Hematopoietic multipotent progenitor cell treated with erythropoietin and hydrocortisone succinate and interleukin-3 and kit ligand, for 6 days (in vitro differentiated cells): Measurements from ENCODE around the gene INO80C.

Source experiments
- DNase-seq: peaks from one replicate; pipeline ENCODE4 v3.0.0-alpha.2; 2015

INO80C gene

GRCh38 chr18:35424356-35424755, 73.4 kb downstream of the INO80C start:
- no peak for DNase-seq

GRCh38 chr18:35422237-35422636, 75.5 kb downstream of the INO80C start:
- DNase-seq = no peak

- DNase-seq = no peak
These were observed 79.2 kb downstream of the INO80C start for GRCh38 chr18:35418610-35419009.
